Astrocyte of the spinal cord (primary cell): ENCODE data around the gene ELP1.

Experiments used
- DNase-seq: peaks from one replicate; pipeline ENCODE4 v3.0.0; 2011; ENCODE audit warnings: low read depth, low spot score
- H3K4me3 ChIP-seq: 2 replicates; pipeline ENCODE4 v1.5.1; 2011; ENCODE audit warnings: low read depth, mild to moderate bottlenecking, low read length, moderate library complexity
- in situ Hi-C: cut with HindIII; loops from 2 replicates; pipeline ENCODE4 v1.10.0; 2017; ENCODE audit warnings: low sequenced_read_pairs
- TF ChIP-seq, protein P1 (sequence below): IDR thresholded peaks from 2 replicates; pipeline ENCODE4 v1.5.1; 2012; ENCODE audit warnings: low read depth, mild to moderate bottlenecking, low read length, inconsistent platforms

Gene ELP1

DNA sequence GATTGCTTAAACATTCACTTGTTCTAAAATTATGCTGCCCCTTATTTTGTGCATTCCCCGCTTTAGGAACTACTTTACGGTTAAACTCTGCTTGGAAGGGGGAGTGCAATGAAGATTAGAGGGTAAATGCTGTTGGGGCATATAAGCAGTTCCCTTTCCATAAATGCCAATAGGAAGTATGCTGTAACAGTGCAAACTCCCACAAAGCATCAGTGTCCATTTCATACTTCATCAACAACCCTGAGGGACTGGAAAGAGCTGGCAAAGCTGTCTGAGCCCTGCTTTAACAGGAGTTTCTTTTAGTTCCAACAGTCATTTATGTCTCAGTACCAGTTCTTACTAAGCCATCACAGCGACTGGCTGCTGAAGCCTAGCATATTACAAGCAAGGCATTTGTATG, 70.0 kb downstream of the ELP1 start:
- H3K4me3 ChIP-seq, result no peak overlapping the region
- in situ Hi-C loops, result no loop called here
- no peak for DNase-seq
- TF ChIP-seq, protein P1, sequence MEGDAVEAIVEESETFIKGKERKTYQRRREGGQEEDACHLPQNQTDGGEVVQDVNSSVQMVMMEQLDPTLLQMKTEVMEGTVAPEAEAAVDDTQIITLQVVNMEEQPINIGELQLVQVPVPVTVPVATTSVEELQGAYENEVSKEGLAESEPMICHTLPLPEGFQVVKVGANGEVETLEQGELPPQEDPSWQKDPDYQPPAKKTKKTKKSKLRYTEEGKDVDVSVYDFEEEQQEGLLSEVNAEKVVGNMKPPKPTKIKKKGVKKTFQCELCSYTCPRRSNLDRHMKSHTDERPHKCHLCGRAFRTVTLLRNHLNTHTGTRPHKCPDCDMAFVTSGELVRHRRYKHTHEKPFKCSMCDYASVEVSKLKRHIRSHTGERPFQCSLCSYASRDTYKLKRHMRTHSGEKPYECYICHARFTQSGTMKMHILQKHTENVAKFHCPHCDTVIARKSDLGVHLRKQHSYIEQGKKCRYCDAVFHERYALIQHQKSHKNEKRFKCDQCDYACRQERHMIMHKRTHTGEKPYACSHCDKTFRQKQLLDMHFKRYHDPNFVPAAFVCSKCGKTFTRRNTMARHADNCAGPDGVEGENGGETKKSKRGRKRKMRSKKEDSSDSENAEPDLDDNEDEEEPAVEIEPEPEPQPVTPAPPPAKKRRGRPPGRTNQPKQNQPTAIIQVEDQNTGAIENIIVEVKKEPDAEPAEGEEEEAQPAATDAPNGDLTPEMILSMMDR, result no peak

DNA sequence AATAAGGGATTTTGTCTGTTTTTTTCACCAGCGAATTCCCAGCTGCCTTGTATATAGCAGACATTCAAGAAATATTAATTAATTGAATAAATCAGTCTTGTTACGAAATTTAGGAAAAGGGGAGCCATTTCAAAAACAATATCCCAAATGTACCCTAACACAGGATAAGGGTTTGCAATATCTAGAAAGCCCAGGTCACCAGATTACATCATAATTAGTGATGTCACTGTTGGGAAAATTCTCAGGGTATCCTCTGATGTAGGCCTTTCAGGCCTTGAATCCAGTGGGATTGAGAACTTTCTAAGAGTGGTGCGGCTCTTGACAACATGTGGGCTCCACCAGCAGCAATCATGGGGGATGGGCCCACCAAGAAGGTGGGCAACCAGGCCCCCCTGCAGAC, 71.9 kb downstream of the ELP1 start, which contains the start of gene ACTL7A:
Gene ACTL7A (plus strand): TSS at position 270 of the 400 bp plus-strand sequence. CDS start 57 bp downstream, at position 327.
- TF ChIP-seq, protein P1, result no peak
- no peak for DNase-seq
- no peak within 1 kb of the TSS for H3K4me3 ChIP-seq
- in situ Hi-C loops, result no loop called here

DNA sequence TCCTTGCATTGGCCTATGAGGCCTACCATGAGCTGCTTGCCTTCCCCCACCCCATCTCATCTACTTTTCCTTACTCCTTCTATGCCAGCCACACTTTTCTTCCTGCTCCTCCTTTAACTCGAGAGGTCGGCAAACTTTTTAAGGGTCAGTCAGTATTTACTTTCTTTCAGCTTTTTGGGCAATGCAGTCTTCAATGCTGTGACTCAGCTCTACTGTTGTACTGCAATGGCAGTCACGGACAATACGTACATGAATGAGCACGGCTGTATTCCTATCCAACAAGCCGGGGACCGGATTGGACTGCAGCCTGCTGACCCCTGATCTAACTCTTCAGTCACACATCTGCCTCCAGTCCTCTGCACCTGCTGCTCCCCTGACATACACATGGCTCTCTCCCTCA, 72.5 kb downstream of the ELP1 start:
- in situ Hi-C loops, result no loop called here
- DNase-seq, result no peak

DNA sequence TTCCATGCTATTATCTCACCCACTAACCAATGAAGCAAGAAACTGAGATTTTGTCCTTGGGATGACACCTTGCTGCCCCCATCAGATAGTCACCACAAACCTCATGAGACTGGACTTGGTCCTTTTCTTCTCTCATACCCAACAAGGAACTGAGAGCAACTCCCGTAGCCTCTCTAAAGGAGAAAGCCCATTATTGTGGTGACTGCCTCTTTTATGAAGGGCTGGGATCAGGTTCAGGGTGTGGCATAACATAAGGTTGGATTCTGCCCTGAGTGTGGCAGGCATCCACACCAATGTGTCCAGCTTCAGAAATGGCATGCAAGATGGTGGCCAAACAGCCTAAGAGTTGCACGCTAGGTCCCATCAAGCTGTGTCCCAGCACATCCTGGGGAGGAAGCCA, 73.2 kb downstream of the ELP1 start:
- in situ Hi-C loops, result no loop called here
- H3K4me3 ChIP-seq, result no peak overlapping the region
- TF ChIP-seq, protein P1, result no peak
- no peak for DNase-seq

More for the DNA sequence above, 72.5 kb downstream of the ELP1 start:
- TF ChIP-seq, protein P1, result no peak
- H3K4me3 ChIP-seq, result no peak overlapping the region

DNA sequence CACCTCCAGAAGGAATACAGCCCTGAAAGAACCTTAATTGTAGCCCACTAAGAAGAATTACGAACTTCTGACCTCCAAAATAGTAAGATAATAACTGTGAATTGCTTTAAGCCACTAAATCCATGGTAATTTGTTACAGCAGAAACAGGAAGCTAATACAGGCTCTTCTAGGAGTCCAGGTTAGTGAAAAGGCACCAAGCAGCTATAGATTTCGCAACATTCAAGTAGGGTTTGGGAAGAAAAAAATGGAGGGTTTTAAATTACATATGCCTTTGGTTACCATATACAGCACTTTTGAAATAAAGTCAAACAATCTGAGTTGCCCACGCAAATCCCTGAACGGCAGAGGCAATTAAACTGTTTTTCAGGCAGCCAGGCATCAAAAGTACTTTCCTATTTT, 73.6 kb downstream of the ELP1 start:
- DNase-seq, result no peak
- H3K4me3 ChIP-seq, result no peak overlapping the region
- in situ Hi-C loops, result no loop called here
- TF ChIP-seq, protein P1, result no peak

DNA sequence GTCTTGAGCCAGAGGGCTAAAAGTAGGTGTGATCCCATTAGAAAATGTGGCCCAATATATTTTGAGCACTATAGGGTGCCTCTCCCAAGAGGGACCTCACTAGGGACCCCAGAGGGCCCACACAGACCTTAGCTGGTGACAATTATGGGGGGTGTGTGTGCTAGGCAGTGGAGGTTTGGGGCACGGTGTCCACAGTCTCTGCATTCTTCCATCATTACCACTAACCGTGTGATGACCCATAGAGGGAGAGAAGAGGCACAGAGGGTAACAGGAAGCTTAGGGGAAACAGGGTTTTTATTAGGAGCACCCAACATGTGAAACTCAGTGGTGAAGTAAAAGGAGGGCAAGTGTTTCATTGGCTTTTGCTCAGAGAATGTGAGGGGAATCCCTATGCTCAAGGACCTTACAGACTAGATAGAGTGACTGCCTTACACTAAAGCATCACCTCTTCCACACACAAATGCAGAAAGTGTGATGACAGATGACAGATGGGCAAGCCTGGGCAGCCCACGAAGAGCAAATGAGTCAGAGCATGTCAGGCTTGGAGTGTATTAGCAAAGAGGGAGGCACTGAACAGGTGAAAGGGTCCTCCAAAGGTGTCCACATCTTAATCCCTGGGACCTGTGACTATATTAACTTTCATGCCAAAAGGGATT, 74.3 kb downstream of the ELP1 start:
- no peak for DNase-seq
- TF ChIP-seq, protein P1, result no peak
- in situ Hi-C loops, result no loop called here
- no peak overlapping the region for H3K4me3 ChIP-seq

DNA sequence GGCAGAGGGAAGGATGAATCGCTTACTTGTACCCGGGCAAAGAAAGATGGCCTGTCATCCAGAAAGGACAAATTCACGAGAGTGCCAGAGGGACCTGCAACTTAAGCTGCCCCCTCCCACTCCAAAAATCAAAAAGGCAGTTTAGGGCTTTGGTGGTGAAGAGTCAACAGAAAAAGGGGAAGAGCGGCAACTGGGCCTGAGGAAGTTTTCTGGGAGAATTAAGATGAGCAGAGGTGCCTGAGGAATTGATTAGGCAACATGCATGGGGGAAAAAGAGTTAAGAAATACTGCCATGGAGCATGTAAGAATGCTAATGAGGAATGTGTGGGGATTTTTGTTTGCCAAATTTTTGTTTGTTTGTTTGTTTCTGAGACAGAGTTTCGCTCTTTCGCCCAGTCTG, 76.4 kb downstream of the ELP1 start:
- no peak for DNase-seq
- H3K4me3 ChIP-seq, result no peak overlapping the region
- in situ Hi-C loops, result no loop called here
- TF ChIP-seq, protein P1, result no peak
